Natural killer cell (primary cell): ENCODE results near the gene CPHXL2. TPM values are rescaled to one million over a fixed set of nuclear protein-coding genes. Genes with fewer than 3 reads are reported as not detected.

Source experiments
- ATAC-seq, 3 donors: fragments of 150-1000 bp in 2 of 3; fragments of 200-7000 bp in 1 of 3; cut with Tn5 transposase; 1 replicate in 1 of 3; 2 replicates in 2 of 3; pipeline ENCODE4 v1.10.0; 2021; ENCODE audit warnings: mild to moderate bottlenecking in 2 of 3, moderate library complexity in 2 of 3
- DNase-seq, 2 donors: peaks; one replicate each; pipeline versions ENCODE4 v3.0.0 to v3.0.0-alpha.2; 2013 to 2021; ENCODE audit warnings: mixed read lengths in 1 of 2
- H3K27ac ChIP-seq: one replicate; pipeline ENCODE4 v1.5.1; 2013; ENCODE audit warnings: mild to moderate bottlenecking, low read length
- H3K27me3 ChIP-seq: one replicate; pipeline ENCODE4 v1.6.1; 2013; ENCODE audit warnings: low read length; ENCODE audit not compliant: control insufficient read depth, insufficient read depth
- H3K36me3 ChIP-seq: one replicate; pipeline ENCODE4 v1.6.1; 2013; ENCODE audit warnings: low read length; ENCODE audit not compliant: control insufficient read depth, insufficient read depth
- H3K4me1 ChIP-seq: one replicate; pipeline ENCODE4 v1.6.1; 2013; ENCODE audit warnings: low read length; ENCODE audit not compliant: control insufficient read depth, insufficient read depth
- H3K4me3 ChIP-seq: one replicate; pipeline ENCODE4 v1.5.1; 2013; ENCODE audit warnings: low read length
- H3K9me3 ChIP-seq: one replicate; pipeline ENCODE4 v1.6.1; 2013; ENCODE audit warnings: low read length; ENCODE audit not compliant: control insufficient read depth, insufficient read depth
- H3K27ac Mint-ChIP-seq, 2 donors: one replicate each; pipeline ENCODE4 v1.8.0; 2022; ENCODE audit warnings: mild to moderate bottlenecking in 2 of 2, mixed read lengths in 2 of 2, moderate library complexity in 1 of 2
- H3K27me3 Mint-ChIP-seq, 2 donors: one replicate each; pipeline ENCODE4 v1.8.0; 2022; ENCODE audit warnings: low read depth in 2 of 2, mixed read lengths in 2 of 2
- H3K36me3 Mint-ChIP-seq: one replicate; pipeline ENCODE4 v1.8.0; 2022; ENCODE audit warnings: mixed read lengths
- H3K4me1 Mint-ChIP-seq, 2 donors: one replicate each; pipeline ENCODE4 v1.8.0; 2022; ENCODE audit warnings: mixed read lengths in 2 of 2
- H3K4me3 Mint-ChIP-seq: one replicate; pipeline ENCODE4 v1.8.0; 2022; ENCODE audit warnings: mild to moderate bottlenecking, moderate library complexity, mixed read lengths
- H3K9me3 Mint-ChIP-seq, 2 donors: one replicate each; pipeline ENCODE4 v1.8.0; 2022; ENCODE audit warnings: mixed read lengths in 2 of 2
- WGBS: methylation state at CpG from one replicate; pipeline ENCODE4 v1.1.7; 2013; ENCODE audit warnings: missing lambda C conversion rate; ENCODE audit not compliant: insufficient coverage; 5-methylcytosine and 5-hydroxymethylcytosine counted together
- intact Hi-C: fragments of 100-400 bp; cut with micrococcal nuclease; formaldehyde crosslinking; loops from one replicate; pipeline ENCODE4 v1.14.2; 2022
- total RNA-seq, 4 donors: library from RNA; stranded (reverse); fragments of 120-200 nt in 1 of 4; gene quantifications; one replicate each; pipeline versions ENCODE4 v1.2.3 to v1.2.4, GENCODE V29; 2013 to 2022
- TF ChIP-seq, protein P1 (sequence below): fragments of 200-600 bp; IDR thresholded peaks from one replicate; pipeline ENCODE4 v1.8.0; 2022; ENCODE audit warnings: antibody characterized with exemption

CPHXL2 gene
- total RNA-seq, 3 donors from 2014 or later (not counting 1 experiment from before 2014, with no cell fraction given), result not detected

DNA sequence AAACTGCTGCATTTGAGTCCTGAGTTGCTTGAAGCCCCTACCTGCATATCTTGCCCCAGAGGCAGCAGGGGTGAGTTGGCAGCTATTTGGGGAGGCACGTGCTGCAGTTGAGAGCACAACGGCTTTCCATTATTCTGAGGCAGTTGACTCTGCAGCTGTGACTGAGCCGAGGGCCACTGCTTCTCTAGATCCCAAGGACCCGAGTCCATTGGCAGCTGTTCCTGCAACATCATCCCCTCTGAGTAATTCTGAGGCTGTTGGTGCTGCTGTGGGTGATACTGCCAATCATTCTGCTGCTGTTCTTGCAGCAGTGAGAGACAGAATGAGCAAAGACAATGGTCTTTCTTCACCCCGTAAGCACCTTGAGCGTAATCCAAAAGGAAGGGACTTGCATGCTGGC lies 16.5 kb downstream of the CPHXL2 start:
- Histone ChIP-seq H3K4me1 (no peaks in the 10 kb centered on the region), H3K27ac (no peak overlapping the region), H3K9me3 (no peaks in the 10 kb centered on the region), H3K4me3 (no peak overlapping the region), H3K36me3 (peaks cover 45% of the 10 kb centered on the region), H3K27me3 (no peaks in the 10 kb centered on the region)
- peaks cover 18 to 26% of the 10 kb centered on the region in 2 donors for H3K4me1 Mint-ChIP-seq
- no peak overlapping the region for H3K4me3 Mint-ChIP-seq
- WGBS, result 98% methylated on average over 6 of the region's 6 CpGs
- ATAC-seq, result no peak
- peak overlapping the region in 1 of 2 donors; percentile 73 for H3K27ac Mint-ChIP-seq
- no peak for DNase-seq
- H3K27me3 Mint-ChIP-seq, result no peaks in the 10 kb centered on the region
- TF ChIP-seq, protein P1, sequence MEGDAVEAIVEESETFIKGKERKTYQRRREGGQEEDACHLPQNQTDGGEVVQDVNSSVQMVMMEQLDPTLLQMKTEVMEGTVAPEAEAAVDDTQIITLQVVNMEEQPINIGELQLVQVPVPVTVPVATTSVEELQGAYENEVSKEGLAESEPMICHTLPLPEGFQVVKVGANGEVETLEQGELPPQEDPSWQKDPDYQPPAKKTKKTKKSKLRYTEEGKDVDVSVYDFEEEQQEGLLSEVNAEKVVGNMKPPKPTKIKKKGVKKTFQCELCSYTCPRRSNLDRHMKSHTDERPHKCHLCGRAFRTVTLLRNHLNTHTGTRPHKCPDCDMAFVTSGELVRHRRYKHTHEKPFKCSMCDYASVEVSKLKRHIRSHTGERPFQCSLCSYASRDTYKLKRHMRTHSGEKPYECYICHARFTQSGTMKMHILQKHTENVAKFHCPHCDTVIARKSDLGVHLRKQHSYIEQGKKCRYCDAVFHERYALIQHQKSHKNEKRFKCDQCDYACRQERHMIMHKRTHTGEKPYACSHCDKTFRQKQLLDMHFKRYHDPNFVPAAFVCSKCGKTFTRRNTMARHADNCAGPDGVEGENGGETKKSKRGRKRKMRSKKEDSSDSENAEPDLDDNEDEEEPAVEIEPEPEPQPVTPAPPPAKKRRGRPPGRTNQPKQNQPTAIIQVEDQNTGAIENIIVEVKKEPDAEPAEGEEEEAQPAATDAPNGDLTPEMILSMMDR, result no peak
- peaks cover 18% of the 10 kb centered on the region for H3K36me3 Mint-ChIP-seq
- H3K9me3 Mint-ChIP-seq, result no peaks in the 10 kb centered on the region
- intact Hi-C loops, result no loop called here

DNA sequence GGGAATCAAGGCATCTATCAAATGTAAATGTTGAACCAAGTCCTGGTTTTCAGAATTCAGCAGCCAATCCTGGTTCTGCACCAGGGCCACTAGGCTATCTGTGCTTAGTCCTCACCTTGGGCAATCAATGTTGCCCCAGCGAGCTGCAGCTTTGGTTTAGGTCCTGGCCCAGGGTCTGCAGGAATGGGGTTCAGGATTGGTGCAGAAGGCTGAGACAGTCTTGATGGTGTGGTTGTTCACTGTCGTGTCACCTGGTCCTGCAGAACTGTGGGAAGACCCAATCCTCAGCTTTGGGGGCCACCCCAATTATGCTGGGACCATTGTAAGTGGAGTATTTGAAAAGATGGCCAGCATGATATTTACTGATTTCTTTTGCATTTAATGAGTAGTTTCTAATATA lies 18.6 kb downstream of the CPHXL2 start:
- Mint-ChIP-seq H3K27ac (peak overlapping the region; percentile 23 to 58), H3K36me3 (peaks cover 18% of the 10 kb centered on the region), H3K4me1 (peaks cover 31 to 38% of the 10 kb centered on the region in 2 donors), H3K9me3 (no peaks in the 10 kb centered on the region), H3K4me3 (no peak overlapping the region), H3K27me3 (no peaks in the 10 kb centered on the region)
- intact Hi-C loops, result no loop called here
- Histone ChIP-seq H3K27me3 (no peaks in the 10 kb centered on the region), H3K4me3 (no peak overlapping the region), H3K4me1 (peaks cover 4% of the 10 kb centered on the region), H3K36me3 (peaks cover 56% of the 10 kb centered on the region), H3K27ac (no peak overlapping the region), H3K9me3 (no peaks in the 10 kb centered on the region)
- 92% methylated on average over 2 of the region's 2 CpGs for WGBS
- TF ChIP-seq, protein P1, result no peak
- ATAC-seq (no peak), DNase-seq (no peak)

DNA sequence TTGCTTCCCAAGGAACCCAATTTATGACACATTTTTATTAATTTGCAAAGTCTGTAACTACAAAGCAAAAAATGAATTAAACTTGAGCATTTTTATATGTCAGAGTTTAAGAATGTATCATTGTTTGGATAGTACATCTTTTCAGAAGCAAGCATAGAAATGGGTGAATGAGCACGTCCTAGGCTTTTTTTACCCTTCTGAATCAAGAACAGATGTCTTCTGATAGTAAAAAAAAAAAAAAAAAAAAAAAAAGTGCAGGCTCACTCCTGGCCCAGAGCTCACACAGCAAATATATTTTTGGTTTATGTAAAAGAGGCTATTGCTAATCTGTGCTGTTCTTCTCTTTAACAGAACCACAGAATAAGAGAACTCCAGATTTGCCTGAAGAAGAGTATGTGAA lies 22.9 kb downstream of the CPHXL2 start:
- Histone ChIP-seq H3K4me1 (peaks cover 20% of the 10 kb centered on the region), H3K27ac (no peak overlapping the region), H3K9me3 (no peaks in the 10 kb centered on the region), H3K27me3 (no peaks in the 10 kb centered on the region), H3K4me3 (no peak overlapping the region), H3K36me3 (peaks cover 45% of the 10 kb centered on the region)
- H3K27ac Mint-ChIP-seq, result peak overlapping the region; percentile 99
- peaks cover 54 to 61% of the 10 kb centered on the region in 2 donors for H3K4me1 Mint-ChIP-seq
- TF ChIP-seq, protein P1, result no peak
- ATAC-seq (no peak), DNase-seq (no peak)
- no peaks in the 10 kb centered on the region for H3K27me3 Mint-ChIP-seq
- H3K36me3 Mint-ChIP-seq, result peaks cover 18% of the 10 kb centered on the region
- no peaks in the 10 kb centered on the region for H3K9me3 Mint-ChIP-seq
- intact Hi-C loops, result no loop called here
- WGBS, result 80% methylated on average over 1 of the region's 1 CpG
- peak overlapping the region; percentile 22 for H3K4me3 Mint-ChIP-seq
